Spinal cord (tissue), 10 donors: ENCODE measurements around the gene RASAL1. TPM values are rescaled to one million over a fixed set of nuclear protein-coding genes. Genes with fewer than 3 reads are reported as not detected.

ENCODE experiments used
- DNase-seq, 6 donors: peaks; one replicate each; pipeline versions ENCODE4 v3.0.0 to v3.0.0-alpha.2; 2013 to 2015; ENCODE audit warnings: low spot score in 6 of 6, low read depth in 4 of 6
- H3K27ac ChIP-seq: one replicate; pipeline ENCODE4 v1.5.1; 2013; ENCODE audit warnings: low read depth, low read length, control low read depth
- H3K27me3 ChIP-seq: one replicate; pipeline ENCODE4 v1.6.1; 2013; ENCODE audit warnings: low read length; ENCODE audit not compliant: control insufficient read depth, insufficient read depth
- H3K36me3 ChIP-seq: one replicate; pipeline ENCODE4 v1.6.1; 2013; ENCODE audit warnings: low read length; ENCODE audit not compliant: control insufficient read depth, insufficient read depth
- H3K4me1 ChIP-seq: one replicate; pipeline ENCODE4 v1.6.1; 2013; ENCODE audit warnings: low read length; ENCODE audit not compliant: control insufficient read depth, insufficient read depth
- H3K4me3 ChIP-seq: one replicate; pipeline ENCODE4 v1.5.1; 2013; ENCODE audit warnings: low read depth, low read length, control low read depth
- H3K9me3 ChIP-seq: one replicate; pipeline ENCODE4 v1.6.1; 2013; ENCODE audit warnings: low read length; ENCODE audit not compliant: control insufficient read depth, insufficient read depth
- WGBS: methylation state at CpG from one replicate; pipeline ENCODE4 v1.1.5; 2013; ENCODE audit warnings: missing lambda C conversion rate; ENCODE audit not compliant: insufficient coverage; 5-methylcytosine and 5-hydroxymethylcytosine counted together
- long read RNA-seq, 4 donors: transcript quantifications; one replicate each; lab custom pipeline, GENCODE V29; 2026
- polyA plus RNA-seq, 2 donors: library from polyadenylated mRNA; unstranded; fragments of 120-200 nt; gene quantifications; one replicate each; pipeline ENCODE4 v1.2.1, GENCODE V29; 2013; ENCODE audit not compliant: insufficient read length in 2 of 2
- total RNA-seq, 2 donors: library from RNA; depleted of rRNA in 1 of 2; stranded (reverse); fragments of 120-200 nt in 1 of 2; fragments of >200 nt in 1 of 2; gene quantifications; one replicate each; pipeline versions ENCODE4 v1.2.3 to v1.2.4, GENCODE V29; 2013 to 2014
- donor health status: healthy.

RASAL1 gene
- 1 to 10 TPM in 1 of 2 donors, under 1 TPM in 1; 0.72 to 2.6 TPM for total RNA-seq
- polyA plus RNA-seq = 1 to 10 TPM; 2.2 to 3.0 TPM
- long read RNA-seq, donor 1 = 0 reads
- long read RNA-seq, donor 2 = 0 reads
- long read RNA-seq, donor 3 = 0 reads
- long read RNA-seq, donor 4 = 0 reads

GRCh38 chr12:113135178-113136127 is at the start of gene RASAL1:
Gene RASAL1, minus strand, starts transcription at chr12:113135761. Its CDS starts 299 bp downstream, at chr12:113135462.
- 2% methylated on average over 60 of the region's 68 CpGs for WGBS
- peaks cover 27% of the 10 kb centered on the region for H3K4me1 ChIP-seq
- no peaks in the 10 kb centered on the region for H3K36me3 ChIP-seq
- H3K9me3 ChIP-seq = no peaks in the 10 kb centered on the region
- DNase-seq = no peak
- peaks cover 21% of the 10 kb centered on the region for H3K27me3 ChIP-seq
- H3K4me3 ChIP-seq = peak within 1 kb of the TSS; percentile 10
- H3K27ac ChIP-seq = no peak within 1 kb of the TSS

GRCh38 chr12:113184900-113185179 is 49.3 kb upstream of the RASAL1 start:
- H3K9me3 ChIP-seq = no peaks in the 10 kb centered on the region
- WGBS = 0% methylated on average over 20 of the region's 20 CpGs
- DNase-seq = peak; percentile 75 to 96 (median 84)
- H3K4me3 ChIP-seq = peak overlapping the region; percentile 83
- peak overlapping the region; percentile 95 for H3K27ac ChIP-seq
- peaks cover 26% of the 10 kb centered on the region for H3K4me1 ChIP-seq
- H3K36me3 ChIP-seq = peaks cover 26% of the 10 kb centered on the region
- H3K27me3 ChIP-seq = no peaks in the 10 kb centered on the region

GRCh38 chr12:113184098-113184899 is 48.7 kb upstream of the RASAL1 start:
- H3K27ac ChIP-seq = peak overlapping the region; percentile 95
- H3K9me3 ChIP-seq = no peaks in the 10 kb centered on the region
- WGBS = 44% methylated on average over 25 of the region's 26 CpGs
- no peak for DNase-seq
- peaks cover 26% of the 10 kb centered on the region for H3K4me1 ChIP-seq
- H3K4me3 ChIP-seq = peak overlapping the region; percentile 83
- peaks cover 29% of the 10 kb centered on the region for H3K36me3 ChIP-seq
- no peaks in the 10 kb centered on the region for H3K27me3 ChIP-seq

- DNase-seq = no peak
- WGBS = 97% methylated on average over 8 of the region's 11 CpGs
- no peak overlapping the region for H3K4me3 ChIP-seq
- no peak overlapping the region for H3K27ac ChIP-seq
- H3K36me3 ChIP-seq = peaks cover 36% of the 10 kb centered on the region
- no peaks in the 10 kb centered on the region for H3K27me3 ChIP-seq
- H3K4me1 ChIP-seq = peaks cover 26% of the 10 kb centered on the region
- H3K9me3 ChIP-seq = no peaks in the 10 kb centered on the region
These were observed 47.5 kb upstream of the RASAL1 start for GRCh38 chr12:113183030-113183589.

- Histone ChIP-seq H3K36me3 (peaks cover 47% of the 10 kb centered on the region), H3K27me3 (no peaks in the 10 kb centered on the region), H3K4me3 (no peak overlapping the region), H3K4me1 (peaks cover 20% of the 10 kb centered on the region), H3K27ac (no peak overlapping the region), H3K9me3 (peaks cover 6% of the 10 kb centered on the region)
- DNase-seq = no peak
- no CpG with 5 or more reads among the region's 3 CpGs for WGBS
These were observed 46.4 kb upstream of the RASAL1 start for GRCh38 chr12:113181975-113182374.

GRCh38 chr12:113180333-113180732 is 44.8 kb upstream of the RASAL1 start:
- no peak for DNase-seq
- peaks cover 52% of the 10 kb centered on the region for H3K36me3 ChIP-seq
- peaks cover 7% of the 10 kb centered on the region for H3K9me3 ChIP-seq
- H3K27ac ChIP-seq = no peak overlapping the region
- no CpG with 5 or more reads among the region's 4 CpGs for WGBS
- H3K27me3 ChIP-seq = no peaks in the 10 kb centered on the region
- H3K4me1 ChIP-seq = peaks cover 9% of the 10 kb centered on the region
- no peak overlapping the region for H3K4me3 ChIP-seq

GRCh38 chr12:113179023-113179422 is 43.5 kb upstream of the RASAL1 start:
- peaks cover 65% of the 10 kb centered on the region for H3K36me3 ChIP-seq
- H3K27me3 ChIP-seq = no peaks in the 10 kb centered on the region
- no peaks in the 10 kb centered on the region for H3K4me1 ChIP-seq
- no peak overlapping the region for H3K27ac ChIP-seq
- H3K4me3 ChIP-seq = no peak overlapping the region
- peaks cover 7% of the 10 kb centered on the region for H3K9me3 ChIP-seq
- no peak for DNase-seq
- WGBS = 96% methylated on average over 14 of the region's 14 CpGs

- H3K9me3 ChIP-seq = peaks cover 7% of the 10 kb centered on the region
- no peak overlapping the region for H3K27ac ChIP-seq
- H3K4me3 ChIP-seq = no peak overlapping the region
- peaks cover 92% of the 10 kb centered on the region for H3K36me3 ChIP-seq
- no peaks in the 10 kb centered on the region for H3K4me1 ChIP-seq
- DNase-seq = peak in 2 of 6 donors; percentile 81 to 90
- 55% methylated on average over 21 of the region's 32 CpGs for WGBS
- H3K27me3 ChIP-seq = no peaks in the 10 kb centered on the region
These were observed 39.2 kb upstream of the RASAL1 start for GRCh38 chr12:113174461-113175384.
